HepG2 (cell line): ENCODE results near the gene DDRGK1. TPM values are rescaled to one million over a fixed set of nuclear protein-coding genes. Genes with fewer than 3 reads are reported as not detected.

Experiments used
- EP300 ChIP-seq, 3 experiments: sonication (generic) in 1 of 3; formaldehyde crosslinking in 1 of 3; IDR thresholded peaks; 2 replicates each; pipeline versions ENCODE4 v1.5.1 to v1.6.1; 2011 to 2020; ENCODE audit warnings: low read depth in 2 of 3, low read length in 2 of 3, borderline replicate concordance in 1 of 3, improper control_type of control experiment in 1 of 3, mild to moderate bottlenecking in 1 of 3, missing genetic modification reagents in 1 of 3, moderate library complexity in 1 of 3
- GABPB1 ChIP-seq: IDR thresholded peaks from 2 replicates; pipeline ENCODE4 v1.6.1; 2016; ENCODE audit warnings: mild to moderate bottlenecking, missing genetic modification reagents, moderate library complexity, missing compliant biosample characterization
- JARID2 ChIP-seq: sonication (generic); formaldehyde crosslinking; IDR thresholded peaks from 2 replicates; pipeline ENCODE4 v1.8.1; 2023; ENCODE audit warnings: missing genetic modification reagents, inconsistent platforms; ENCODE audit not compliant: insufficient replicate concordance
- MATR3 ChIP-seq: sonication (generic); formaldehyde crosslinking; IDR thresholded peaks from 2 replicates; pipeline ENCODE4 v1.4.0; 2020; ENCODE audit warnings: missing genetic modification reagents
- MTA1 ChIP-seq: sonication (generic); formaldehyde crosslinking; IDR thresholded peaks from 2 replicates; pipeline ENCODE4 v1.4.0; 2020; ENCODE audit warnings: missing genetic modification reagents, mild to moderate bottlenecking, borderline replicate concordance
- NFE2 ChIP-seq: sonication (generic); formaldehyde crosslinking; IDR thresholded peaks from 2 replicates; pipeline ENCODE4 v1.4.0; 2020; ENCODE audit warnings: missing genetic modification reagents
- RFX5 ChIP-seq: IDR thresholded peaks from 2 replicates; pipeline ENCODE4 v1.6.1; 2011; ENCODE audit warnings: low read depth, low read length, improper control_type of control experiment
- U2AF1 ChIP-seq: fragments of 200-400 bp; formaldehyde crosslinking; optimal IDR thresholded peaks from 2 replicates; pipeline ENCODE3; 2017; ENCODE audit warnings: mild to moderate bottlenecking, low read depth, low read length
- ZIK1 ChIP-seq: sonication (generic); formaldehyde crosslinking; IDR thresholded peaks from 2 replicates; pipeline ENCODE4 v1.5.0; 2020; ENCODE audit warnings: mild to moderate bottlenecking, low read depth, missing genetic modification reagents, borderline replicate concordance
- ZNF180 ChIP-seq: sonication (generic); formaldehyde crosslinking; IDR thresholded peaks from 2 replicates; pipeline ENCODE4 v1.4.0; 2020; ENCODE audit warnings: low read depth, missing genetic modification reagents, borderline replicate concordance
- ZNF232 ChIP-seq: sonication (generic); formaldehyde crosslinking; IDR thresholded peaks from 2 replicates; pipeline ENCODE4 v1.4.0; 2020; ENCODE audit warnings: missing genetic modification reagents, borderline replicate concordance
- ZNF629 ChIP-seq: sonication (generic); formaldehyde crosslinking; conservative IDR thresholded peaks from 2 replicates; pipeline ENCODE4 v1.5.0; 2020; ENCODE audit warnings: missing genetic modification reagents
- ZNF772 ChIP-seq: sonication (generic); formaldehyde crosslinking; IDR thresholded peaks from 2 replicates; pipeline ENCODE4 v1.5.0; 2020; ENCODE audit warnings: mild to moderate bottlenecking, missing genetic modification reagents
- ZSCAN12 ChIP-seq: sonication (generic); formaldehyde crosslinking; IDR thresholded peaks from 2 replicates; pipeline ENCODE4 v1.9.0; 2021; ENCODE audit warnings: mild to moderate bottlenecking, missing genetic modification reagents
- ZSCAN5A ChIP-seq: sonication (generic); formaldehyde crosslinking; IDR thresholded peaks from 2 replicates; pipeline ENCODE4 v1.8.0; 2022; ENCODE audit warnings: mild to moderate bottlenecking, missing genetic modification reagents, borderline replicate concordance
- polyA plus RNA-seq, 8 experiments: library from polyadenylated mRNA; depleted of rRNA in 3 of 8; stranded (reverse) in 7 of 8; unstranded in 1 of 8; fragments of >200 nt; fragmentation: Illumina TruSeq in 4 of 8; extraction: Trizol in 4 of 8; gene quantifications; 2 replicates each; pipeline versions ENCODE4 v1.2.1 to v1.2.3, GENCODE V29; 2011 to 2016; ENCODE audit warnings: low read depth in 4 of 8, missing spikeins in 1 of 8, mixed read lengths in 1 of 8; ENCODE audit not compliant: insufficient read depth in 1 of 8
- total RNA-seq, 5 experiments: library from RNA; depleted of rRNA; stranded (reverse); fragments of >200 nt; fragmentation: Illumina TruSeq; extraction: Trizol; gene quantifications; 2 replicates each; pipeline ENCODE4 v1.2.3, GENCODE V29; 2016; ENCODE audit warnings: low read depth in 1 of 5
- TF ChIP-seq, protein P1 (sequence below): sonication (generic); formaldehyde crosslinking; IDR thresholded peaks from 2 replicates; pipeline ENCODE4 v1.4.0; 2020; ENCODE audit warnings: missing genetic modification reagents
- TF ChIP-seq, protein P2 (sequence below): sonication (generic); formaldehyde crosslinking; IDR thresholded peaks from 2 replicates; pipeline ENCODE4 v1.4.0; 2020; ENCODE audit warnings: missing genetic modification reagents

Gene DDRGK1
- total and polyA plus RNA-seq, 2 of the 13 experiments (the other 11 are each of a cell fraction or from before 2014, with no cell fraction given): 96.7 to 149 TPM

GRCh38 chr20:3227936-3228749 lies 23.7 kb upstream of the DDRGK1 start (continued):
- TF ChIP-seq, protein P1, sequence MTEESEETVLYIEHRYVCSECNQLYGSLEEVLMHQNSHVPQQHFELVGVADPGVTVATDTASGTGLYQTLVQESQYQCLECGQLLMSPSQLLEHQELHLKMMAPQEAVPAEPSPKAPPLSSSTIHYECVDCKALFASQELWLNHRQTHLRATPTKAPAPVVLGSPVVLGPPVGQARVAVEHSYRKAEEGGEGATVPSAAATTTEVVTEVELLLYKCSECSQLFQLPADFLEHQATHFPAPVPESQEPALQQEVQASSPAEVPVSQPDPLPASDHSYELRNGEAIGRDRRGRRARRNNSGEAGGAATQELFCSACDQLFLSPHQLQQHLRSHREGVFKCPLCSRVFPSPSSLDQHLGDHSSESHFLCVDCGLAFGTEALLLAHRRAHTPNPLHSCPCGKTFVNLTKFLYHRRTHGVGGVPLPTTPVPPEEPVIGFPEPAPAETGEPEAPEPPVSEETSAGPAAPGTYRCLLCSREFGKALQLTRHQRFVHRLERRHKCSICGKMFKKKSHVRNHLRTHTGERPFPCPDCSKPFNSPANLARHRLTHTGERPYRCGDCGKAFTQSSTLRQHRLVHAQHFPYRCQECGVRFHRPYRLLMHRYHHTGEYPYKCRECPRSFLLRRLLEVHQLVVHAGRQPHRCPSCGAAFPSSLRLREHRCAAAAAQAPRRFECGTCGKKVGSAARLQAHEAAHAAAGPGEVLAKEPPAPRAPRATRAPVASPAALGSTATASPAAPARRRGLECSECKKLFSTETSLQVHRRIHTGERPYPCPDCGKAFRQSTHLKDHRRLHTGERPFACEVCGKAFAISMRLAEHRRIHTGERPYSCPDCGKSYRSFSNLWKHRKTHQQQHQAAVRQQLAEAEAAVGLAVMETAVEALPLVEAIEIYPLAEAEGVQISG (CRISPR knock-in tag): no peak
- TF ChIP-seq ZNF232 (no peak), MATR3 (CRISPR knock-in tag) (0 out of 2 replicates have a peak, but pooled peaks have one; percentile 6), ZNF180 (no peak), GABPB1 (CRISPR knock-in tag) (0 out of 2 replicates have a peak, but pooled peaks have one; percentile 19), JARID2 (CRISPR knock-in tag) (no peak), NFE2 (no peak), ZSCAN12 (CRISPR knock-in tag) (no peak), ZNF629 (CRISPR knock-in tag) (no peak), ZIK1 (CRISPR knock-in tag) (no peak), MTA1 (CRISPR knock-in tag) (peak; percentile 28; the same call in 1 of the 2 replicates), ZNF772 (no peak), RFX5 (no peak), ZSCAN5A (no peak), U2AF1 (no peak), EP300 (IDR thresholded peaks at IDR 0.05; ENCODE audit: low read depth in 2 of 2, low read length in 2 of 2) (no peak), EP300 (CRISPR knock-in tag; IDR thresholded peaks at IDR 0.05; ENCODE audit: borderline replicate concordance) (0 out of 2 replicates have a peak, but pooled peaks have one; percentile 15)
- TF ChIP-seq, protein P2, sequence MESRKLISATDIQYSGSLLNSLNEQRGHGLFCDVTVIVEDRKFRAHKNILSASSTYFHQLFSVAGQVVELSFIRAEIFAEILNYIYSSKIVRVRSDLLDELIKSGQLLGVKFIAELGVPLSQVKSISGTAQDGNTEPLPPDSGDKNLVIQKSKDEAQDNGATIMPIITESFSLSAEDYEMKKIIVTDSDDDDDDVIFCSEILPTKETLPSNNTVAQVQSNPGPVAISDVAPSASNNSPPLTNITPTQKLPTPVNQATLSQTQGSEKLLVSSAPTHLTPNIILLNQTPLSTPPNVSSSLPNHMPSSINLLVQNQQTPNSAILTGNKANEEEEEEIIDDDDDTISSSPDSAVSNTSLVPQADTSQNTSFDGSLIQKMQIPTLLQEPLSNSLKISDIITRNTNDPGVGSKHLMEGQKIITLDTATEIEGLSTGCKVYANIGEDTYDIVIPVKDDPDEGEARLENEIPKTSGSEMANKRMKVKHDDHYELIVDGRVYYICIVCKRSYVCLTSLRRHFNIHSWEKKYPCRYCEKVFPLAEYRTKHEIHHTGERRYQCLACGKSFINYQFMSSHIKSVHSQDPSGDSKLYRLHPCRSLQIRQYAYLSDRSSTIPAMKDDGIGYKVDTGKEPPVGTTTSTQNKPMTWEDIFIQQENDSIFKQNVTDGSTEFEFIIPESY (CRISPR knock-in tag): peak; percentile 30; the same call in 1 of the 2 replicates
